ENCODE results near the gene KIRREL1.

- no peak for TF ChIP-seq CTCF (conservative IDR thresholded peaks at IDR 0.05)
- TF ChIP-seq EZH2 (IDR thresholded peaks at IDR 0.05; ENCODE audit: low read depth): no peak
Observed at GRCh38 chr1:157993147-157993917, at the start of gene KIRREL1.

All from PC-9 (cell line).